Panc1 (cell line): ENCODE data around the gene G2E3. TPM values are rescaled to one million over a fixed set of nuclear protein-coding genes. Genes with fewer than 3 reads are reported as not detected.

Experiments used
- ATAC-seq: fragments of 200-7000 bp; cut with Tn5 transposase; 2 replicates; pipeline ENCODE4 v1.9.1; 2020; ENCODE audit warnings: mild to moderate bottlenecking, moderate library complexity
- BruUV-seq: library from RNA; stranded (reverse); fragments of 400-500 nt; replicated peaks from 2 replicates; lab custom pipeline; 2021; lab: Mats Ljungman, UMichigan
- CTCF ChIA-PET: fragments of 300-600 bp; sonication (Branson Sonifier 250); formaldehyde crosslinking; loops from one replicate; lab custom pipeline; 2022; ENCODE audit warnings: antibody characterized with exemption; lab: Charles Lee
- POLR2A ChIA-PET: fragments of 300-600 bp; sonication (Branson Sonifier 250); formaldehyde crosslinking; loops from one replicate; lab custom pipeline; 2022; ENCODE audit warnings: antibody characterized with exemption; lab: Charles Lee
- DNase-seq: peaks from one replicate; pipeline ENCODE4 v3.0.0-alpha.2; 2010; ENCODE audit warnings: low read depth, low spot score
- H3K27ac ChIP-seq: 2 replicates; pipeline ENCODE4 v1.5.1; 2011; ENCODE audit warnings: mild to moderate bottlenecking, low read length, inconsistent platforms
- H3K27me3 ChIP-seq: fragments of 200-500 bp; sonication (Bioruptor generic); 2 replicates; pipeline ENCODE4 v1.6.0; 2014; ENCODE audit warnings: low read length, inconsistent platforms; ENCODE audit not compliant: control insufficient read depth, insufficient read depth
- H3K36me3 ChIP-seq: fragments of 200-500 bp; sonication (Bioruptor generic); 2 replicates; pipeline ENCODE4 v1.5.1; 2014; ENCODE audit warnings: inconsistent platforms, mild to moderate bottlenecking, low read length, moderate library complexity; ENCODE audit not compliant: control insufficient read depth, insufficient read depth
- H3K4me1 ChIP-seq: 2 replicates; pipeline ENCODE4 v1.5.1; 2011; ENCODE audit warnings: inconsistent platforms, mild to moderate bottlenecking, low read length, moderate library complexity; ENCODE audit not compliant: control insufficient read depth, insufficient read depth
- H3K4me3 ChIP-seq, 2 experiments: 2 replicates each; pipeline ENCODE4 v1.5.1; 2011 to 2012; ENCODE audit warnings: low read depth in 2 of 2, low read length in 2 of 2, mild to moderate bottlenecking in 2 of 2, inconsistent platforms in 1 of 2, moderate library complexity in 1 of 2
- H3K9me3 ChIP-seq: fragments of 200-500 bp; sonication (Bioruptor generic); 2 replicates; pipeline ENCODE4 v1.5.1; 2014; ENCODE audit warnings: low read depth, mild to moderate bottlenecking, inconsistent platforms, low read length, moderate library complexity; ENCODE audit not compliant: control insufficient read depth, insufficient read depth
- CTCF ChIP-seq: fragments of 450-650 bp; IDR thresholded peaks from 2 replicates; pipeline ENCODE4 v1.5.1; 2017; ENCODE audit warnings: mild to moderate bottlenecking
- POLR2AphosphoS5 ChIP-seq: IDR thresholded peaks from 2 replicates; pipeline ENCODE4 v1.6.1; 2012; ENCODE audit warnings: mild to moderate bottlenecking, low read depth, low read length, moderate library complexity
- REST ChIP-seq, 2 experiments: IDR thresholded peaks; 2 replicates each; pipeline ENCODE4 v1.6.1; 2011 to 2012; ENCODE audit warnings: low read depth in 2 of 2, control low read depth in 1 of 2, low read length in 1 of 2, mild to moderate bottlenecking in 1 of 2, moderate library complexity in 1 of 2; ENCODE audit not compliant: insufficient read depth in 1 of 2
- SIN3A ChIP-seq: IDR thresholded peaks from 2 replicates; pipeline ENCODE4 v1.6.1; 2012; ENCODE audit warnings: low read depth, mild to moderate bottlenecking, low read length, moderate library complexity, borderline replicate concordance; ENCODE audit not compliant: insufficient read depth
- TCF7L2 ChIP-seq: IDR thresholded peaks from 2 replicates; pipeline ENCODE4 v1.6.1; 2011; ENCODE audit warnings: mild to moderate bottlenecking, low read depth, low read length, inconsistent platforms
- in situ Hi-C: cut with HindIII; loops from 2 replicates; pipeline ENCODE4 v1.10.0; 2016; ENCODE audit warnings: low sequenced_read_pairs, low pct_unique_long_range_greater_than_20kb
- intact Hi-C: fragments of 100-400 bp; cut with micrococcal nuclease; formaldehyde crosslinking; loops from one replicate; pipeline ENCODE4 v1.10.0; 2022; ENCODE audit not compliant: unreplicated experiment
- total RNA-seq: library from RNA; stranded (reverse); gene quantifications from one replicate; pipeline ENCODE4 v1.2.1, GENCODE V29; 2021; ENCODE audit not compliant: unreplicated experiment

G2E3 gene
- total RNA-seq, 1 experiment from 2014 or later, result 27.5 TPM

GRCh38 chr14:30518867-30519560, 39.9 kb upstream of the G2E3 start:
- no peaks in the 10 kb centered on the region for H3K9me3 ChIP-seq
- DNase-seq, result no peak
- intact Hi-C loops, result no loop called here
- no peaks in the 10 kb centered on the region for H3K4me1 ChIP-seq
- no TSS peak for BruUV-seq
- no peak for ATAC-seq
- no peak overlapping the region for H3K27ac ChIP-seq
- CTCF ChIA-PET, result interaction anchor here (0.6 kb wide), 1 partner anchor 790 kb away, joined by 5 read pairs; no protein-coding TSS in a partner anchor
- no peaks in the 10 kb centered on the region for H3K27me3 ChIP-seq
- in situ Hi-C loops, result no loop called here
- no peak overlapping the region for H3K4me3 ChIP-seq
- TF ChIP-seq TCF7L2 (no peak), SIN3A (no peak), REST (IDR thresholded peaks at IDR 0.05; ENCODE audit: insufficient read depth in 1 of 2, low read depth in 2 of 2, low read length in 1 of 2) (no peak), CTCF (no peak), POLR2AphosphoS5 (no peak)
- POLR2A ChIA-PET, result interaction anchor here (0.6 kb wide), 1 partner anchor 16 kb away, joined by 10 read pairs; no protein-coding TSS in a partner anchor
- no peaks in the 10 kb centered on the region for H3K36me3 ChIP-seq

GRCh38 chr14:30519961-30520360, 39.0 kb upstream of the G2E3 start:
- no peak for ATAC-seq
- Histone ChIP-seq H3K36me3 (no peaks in the 10 kb centered on the region), H3K27ac (no peak overlapping the region), H3K9me3 (no peaks in the 10 kb centered on the region), H3K4me1 (no peaks in the 10 kb centered on the region), H3K27me3 (no peaks in the 10 kb centered on the region), H3K4me3 (no peak overlapping the region)
- no peak for TF ChIP-seq TCF7L2
- TF ChIP-seq SIN3A, result no peak
- TF ChIP-seq POLR2AphosphoS5, result no peak
- no peak for TF ChIP-seq REST (IDR thresholded peaks at IDR 0.05; ENCODE audit: insufficient read depth in 1 of 2, low read depth in 2 of 2, low read length in 1 of 2)
- TF ChIP-seq CTCF, result no peak
- ChIA-PET CTCF (no interaction called here), POLR2A (interaction anchor here (0.6 kb wide), 1 partner anchor 28 kb away, joined by 4 read pairs; no protein-coding TSS in a partner anchor)
- in situ Hi-C loops, result no loop called here
- no TSS peak for BruUV-seq
- DNase-seq, result no peak
- intact Hi-C loops, result loop anchor here (10.0 kb wide), 1 partner anchor 145 kb away; no protein-coding TSS in a partner anchor
